Measurements from ENCODE around the gene ARHGAP24. TPM values are rescaled to one million over a fixed set of nuclear protein-coding genes. Genes with fewer than 3 reads are reported as not detected.
A peak's percentile ranks its signal among the peaks of the same experiment; 100 is the strongest.
"Not testable (repeated sequence)": the region's sequence is repeated elsewhere in the genome, so short reads cannot be mapped to it uniquely, and the experiment has no call there.

The ARHGAP24 gene
- total RNA-seq, 1 donor from 2014 or later: 30.6 TPM

- DNase-seq (ENCODE audit: low read depth in 2 of 2): peak; percentile 60 to 91
Observed at GRCh38 chr4:85807247-85807950, 332.4 kb downstream of the ARHGAP24 start.

DNA sequence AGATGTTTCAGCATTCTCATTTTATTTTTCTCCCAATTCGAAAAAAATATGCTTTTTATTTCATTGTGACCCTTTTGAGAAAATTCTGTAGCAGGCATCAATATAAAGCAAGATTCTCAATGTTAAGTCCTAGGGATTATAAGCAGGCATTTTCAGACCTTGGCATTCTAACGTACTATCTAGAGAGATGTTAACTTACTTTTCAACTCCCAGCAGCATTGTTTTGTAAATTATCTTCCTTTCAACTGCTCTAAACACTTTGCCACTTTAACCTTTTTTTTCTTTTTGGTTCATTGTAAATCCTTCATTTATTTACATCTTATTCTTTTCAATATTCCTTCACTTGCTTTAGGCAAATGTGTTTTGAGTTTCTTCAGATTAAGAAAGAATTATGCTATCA lies 333.2 kb downstream of the ARHGAP24 start:
- no peak for DNase-seq (ENCODE audit: low read depth in 2 of 2)

- DNase-seq (ENCODE audit: low read depth in 2 of 2): no peak
Observed at GRCh38 chr4:85808864-85809263, 333.9 kb downstream of the ARHGAP24 start.

DNA sequence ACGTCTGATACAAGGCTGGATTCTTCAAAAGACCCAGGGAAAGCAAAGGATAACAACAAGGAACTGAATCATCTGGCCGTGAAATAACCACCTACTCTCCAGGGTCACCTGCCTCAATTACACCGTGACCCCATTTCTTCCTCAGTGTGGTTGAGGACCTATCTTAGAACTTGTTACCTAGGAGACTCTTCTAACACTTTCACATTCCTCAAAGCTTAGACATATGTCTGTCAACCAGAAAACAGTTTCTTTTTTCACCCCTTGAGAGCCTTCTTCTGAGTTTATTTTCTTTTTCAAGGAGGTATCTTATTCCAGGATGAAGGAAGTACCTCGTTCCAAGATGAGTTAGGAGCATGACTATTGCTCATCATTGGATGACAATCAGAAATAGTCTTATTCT lies 337.8 kb downstream of the ARHGAP24 start:
- peak in 1 of 2 donors; percentile 75 for DNase-seq (ENCODE audit: low read depth in 2 of 2)

- no peak for DNase-seq (ENCODE audit: low read depth in 2 of 2)
Observed at GRCh38 chr4:85815796-85816459, 341.0 kb downstream of the ARHGAP24 start.

- DNase-seq (ENCODE audit: low read depth in 2 of 2): no peak
Observed at GRCh38 chr4:85818700-85819099, 343.8 kb downstream of the ARHGAP24 start.

- not testable (repeated sequence) for DNase-seq (ENCODE audit: low read depth in 2 of 2)
Observed at GRCh38 chr4:85820101-85820500, 345.2 kb downstream of the ARHGAP24 start.

DNA sequence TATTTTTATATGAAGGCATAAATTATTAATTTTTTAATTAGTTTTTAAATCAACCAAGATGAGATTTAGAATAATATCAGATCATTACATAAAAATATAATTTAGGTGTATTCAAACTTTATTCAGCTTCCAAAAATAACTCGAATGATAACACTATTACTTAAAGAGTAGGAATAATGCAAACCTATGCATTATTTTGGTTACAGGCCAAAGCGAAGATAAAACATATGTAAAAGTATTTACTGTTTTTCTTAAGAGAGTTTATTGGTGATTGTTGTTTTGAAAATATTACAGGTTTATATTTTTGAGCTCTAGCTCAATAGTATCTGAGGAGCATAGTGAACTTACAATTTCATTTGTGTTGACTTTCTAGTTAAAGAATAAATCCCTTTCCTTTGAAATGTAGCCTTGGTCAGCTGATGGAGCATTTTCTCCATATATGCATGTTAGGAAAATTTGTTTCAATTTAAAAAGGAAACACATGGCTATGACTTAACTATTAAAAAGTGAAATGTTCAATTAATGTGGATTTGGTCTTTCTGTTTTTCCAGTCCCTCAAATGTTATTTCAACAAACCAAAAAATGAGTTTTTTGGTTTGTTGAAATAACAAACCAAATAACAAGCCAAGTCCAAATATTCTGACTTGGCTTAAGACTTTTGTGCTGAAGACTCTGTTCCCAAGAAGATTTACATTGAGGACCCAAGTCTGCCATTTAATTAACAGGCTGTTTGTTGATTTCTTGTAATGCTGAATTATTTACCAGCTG lies 346.9 kb downstream of the ARHGAP24 start:
- no peak for DNase-seq (ENCODE audit: low read depth in 2 of 2)

GRCh38 chr4:85823295-85823694 lies 348.3 kb downstream of the ARHGAP24 start:
- DNase-seq (ENCODE audit: low read depth in 2 of 2): peak in 1 of 2 donors; percentile 58

DNA sequence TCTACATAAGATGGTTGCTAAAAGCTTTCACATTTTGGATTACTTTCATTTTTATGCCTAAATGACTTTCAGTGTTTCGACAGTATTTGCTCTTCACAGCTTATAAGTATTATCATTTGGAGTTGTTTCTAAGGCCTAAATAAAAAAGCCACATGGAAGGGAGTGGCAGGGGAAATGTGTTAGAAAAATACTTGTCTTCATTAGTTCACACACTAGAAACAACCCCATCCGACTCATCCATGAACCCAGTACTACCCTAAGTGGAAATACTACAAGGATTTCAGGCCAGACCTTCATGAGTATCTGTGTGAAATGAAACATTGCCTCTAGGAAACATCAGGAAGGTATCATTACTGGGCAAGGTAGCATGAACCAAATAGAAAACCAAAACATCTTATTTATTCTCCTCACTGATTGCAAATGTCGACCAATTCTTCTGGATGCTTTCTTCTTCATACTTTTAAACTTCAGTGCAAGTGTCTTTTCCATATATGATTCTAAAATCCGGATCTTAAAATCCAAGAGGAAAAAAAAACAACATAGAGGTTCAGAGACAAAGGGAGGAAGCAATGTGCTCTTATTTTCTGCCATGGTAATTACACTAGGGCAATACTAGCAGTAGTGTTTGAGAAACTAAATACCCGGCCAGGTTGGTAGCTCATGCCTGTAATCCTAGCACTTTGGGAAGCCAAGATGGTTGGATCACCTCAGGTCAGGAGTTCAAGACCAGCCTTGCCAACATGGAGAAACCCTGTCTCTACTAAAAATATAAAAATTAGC lies 349.4 kb downstream of the ARHGAP24 start:
- DNase-seq (ENCODE audit: low read depth in 2 of 2): peak in 1 of 2 donors; percentile 37

DNA sequence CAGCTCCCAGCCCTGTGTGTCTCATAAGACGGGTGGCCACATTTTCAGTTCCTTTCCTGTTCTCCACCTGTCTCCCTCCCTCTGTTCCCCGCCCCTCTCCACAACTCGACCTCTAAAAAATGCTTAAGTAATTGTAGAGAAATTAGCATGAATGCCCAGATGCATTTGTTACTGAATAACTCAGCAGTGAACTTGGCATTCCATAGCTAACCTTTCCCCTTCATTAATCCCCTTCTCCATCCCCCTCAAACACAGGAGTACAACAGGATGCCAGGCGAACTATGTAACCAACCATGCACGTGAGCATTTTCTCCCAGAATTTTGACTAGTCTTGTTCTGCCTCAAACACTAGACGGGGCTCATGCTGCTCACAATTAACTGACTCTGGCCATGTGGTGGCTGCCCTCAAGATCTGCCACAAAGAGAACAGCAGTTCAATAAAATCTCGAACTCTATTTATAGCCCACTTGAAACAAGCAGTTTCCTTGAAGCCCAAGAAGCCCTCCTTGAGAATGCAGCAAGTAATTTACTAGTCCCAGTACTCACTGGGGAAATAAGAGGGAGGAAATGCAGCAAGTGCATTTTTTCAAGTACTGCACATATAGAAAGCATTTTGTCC lies 351.2 kb downstream of the ARHGAP24 start:
- DNase-seq (ENCODE audit: low read depth in 2 of 2): peak; percentile 46 to 54

DNA sequence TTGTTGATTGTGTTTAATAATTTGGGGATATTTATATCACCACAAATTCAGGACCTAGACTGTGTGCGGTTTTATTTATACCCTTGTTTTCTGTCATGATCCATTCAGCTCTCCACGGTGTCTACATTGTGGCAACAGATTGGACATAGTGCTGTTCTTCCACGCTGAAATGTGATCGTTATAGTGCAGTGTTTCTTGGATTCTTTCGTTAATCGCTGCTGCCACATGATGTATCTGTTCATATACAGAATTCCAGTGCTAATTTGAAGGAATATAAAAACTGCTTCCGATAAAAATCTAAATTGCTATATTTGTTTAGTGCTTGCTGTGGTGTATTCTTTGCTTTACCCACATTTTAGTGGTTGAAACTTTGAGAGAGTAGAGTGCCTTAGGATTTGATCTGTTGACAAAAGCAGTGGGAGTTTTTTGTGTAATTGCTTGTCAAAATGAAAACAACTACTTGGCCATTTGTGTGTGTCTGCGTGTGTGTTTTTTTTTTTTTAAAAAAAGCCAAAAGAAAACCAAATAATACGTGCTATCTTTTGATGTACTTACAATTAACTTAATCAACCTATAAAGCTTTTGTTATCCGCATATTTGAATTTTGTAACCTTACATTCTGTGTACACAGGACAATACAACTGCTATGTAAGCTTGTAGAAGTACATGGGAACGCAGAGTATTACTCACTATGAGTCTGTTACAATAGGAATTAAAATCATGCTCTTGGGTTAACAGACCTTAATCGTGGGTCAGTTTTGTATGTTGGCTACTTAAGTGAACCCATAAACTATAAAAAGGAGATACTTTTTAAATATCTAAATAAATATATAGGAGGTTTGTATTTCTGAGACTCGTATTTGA lies 353.3 kb downstream of the ARHGAP24 start:
- DNase-seq (ENCODE audit: low read depth in 2 of 2): peak in 1 of 2 donors; percentile 22

- peak in 1 of 2 donors; percentile 20 for DNase-seq (ENCODE audit: low read depth in 2 of 2)
Observed at GRCh38 chr4:85829276-85830051, 354.5 kb downstream of the ARHGAP24 start.

DNA sequence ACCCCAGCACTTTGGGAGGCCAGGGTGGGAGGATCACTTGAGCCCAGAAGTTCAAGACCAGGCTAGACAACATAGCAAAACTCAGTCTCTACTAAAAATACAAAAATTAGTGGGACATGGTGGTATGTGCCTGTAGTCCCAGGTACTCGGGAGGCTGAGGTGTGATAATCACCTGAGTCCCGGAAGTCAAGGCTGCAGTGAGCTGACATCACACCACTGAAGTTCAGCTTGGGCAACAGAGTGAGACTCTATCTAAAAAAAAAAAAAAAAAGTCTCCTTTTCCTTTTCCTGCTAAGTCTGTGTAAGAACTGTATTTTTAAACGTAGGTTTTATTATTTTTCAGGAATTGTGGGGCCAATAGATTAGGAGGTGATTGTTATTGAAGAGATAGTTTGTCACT lies 356.7 kb downstream of the ARHGAP24 start:
- DNase-seq (ENCODE audit: low read depth in 2 of 2): no peak

DNA sequence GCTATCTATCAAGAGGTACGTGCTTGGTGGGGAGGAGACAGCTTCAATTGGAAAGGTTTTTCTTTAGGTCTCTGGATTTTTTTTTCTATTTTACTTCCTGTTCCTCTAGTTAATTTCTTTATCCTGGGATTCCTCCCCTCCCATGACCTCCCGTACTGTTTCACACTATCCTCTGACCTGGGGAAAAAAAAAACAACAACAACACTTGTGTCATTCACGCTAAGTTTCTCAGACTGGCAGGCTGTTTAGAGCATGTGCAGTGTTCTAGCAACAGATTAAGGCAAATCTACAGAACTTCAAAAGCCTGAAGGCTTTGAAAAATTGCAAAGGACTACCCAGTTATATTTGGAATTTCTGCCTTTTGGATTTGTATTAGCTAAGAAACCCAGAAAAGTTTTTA lies 358.4 kb downstream of the ARHGAP24 start:
- DNase-seq (ENCODE audit: low read depth in 2 of 2): peak in 1 of 2 donors; percentile 30

- no peak for DNase-seq (ENCODE audit: low read depth in 2 of 2)
Observed at GRCh38 chr4:85834934-85835333, 360.0 kb downstream of the ARHGAP24 start.

DNA sequence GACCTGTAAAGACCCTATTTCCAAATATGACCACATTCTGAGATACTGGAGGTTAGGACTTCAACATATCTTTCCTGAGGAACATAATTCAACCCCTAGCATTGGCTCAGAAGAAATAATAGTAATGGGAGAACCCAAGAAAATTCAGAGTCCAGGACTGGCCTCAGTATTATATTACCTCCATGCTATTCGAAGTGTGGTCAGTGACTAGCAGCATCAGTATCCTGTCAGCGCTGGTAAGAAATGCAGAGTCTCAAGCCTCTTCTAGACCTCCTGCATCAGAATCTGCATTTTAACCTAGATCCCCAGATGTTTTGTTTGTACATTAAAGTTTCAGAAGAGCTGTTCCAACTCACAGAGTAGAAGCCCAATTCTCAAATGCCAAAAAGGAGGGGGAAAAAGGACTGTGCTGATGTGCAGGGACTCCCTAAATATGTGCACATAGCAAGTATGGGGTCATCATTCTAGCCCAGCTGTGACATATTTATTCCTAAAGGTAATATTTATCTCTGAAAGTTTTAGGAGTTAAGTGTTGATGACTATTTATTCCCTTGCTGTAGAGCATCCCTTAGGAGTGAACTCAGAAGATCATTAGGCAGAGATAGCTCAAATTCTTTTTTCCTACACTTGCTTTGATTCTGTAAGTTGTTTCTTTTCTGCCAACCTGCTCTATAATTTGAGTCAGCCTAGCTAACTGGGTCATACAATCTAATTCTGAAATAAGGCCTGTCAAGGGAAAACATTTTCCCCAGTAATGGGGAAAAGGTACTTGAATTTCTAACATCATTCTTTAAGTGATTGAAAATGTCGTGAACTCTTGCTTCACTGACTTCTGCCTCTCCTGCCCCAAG lies 361.9 kb downstream of the ARHGAP24 start:
- DNase-seq (ENCODE audit: low read depth in 2 of 2): no peak

- no peak for DNase-seq (ENCODE audit: low read depth in 2 of 2)
Observed at GRCh38 chr4:85837439-85837733, 362.4 kb downstream of the ARHGAP24 start.

Measured in lung microvascular endothelial cell (primary cell).